Measurements from ENCODE around the gene GPR108. TPM values are rescaled to one million over a fixed set of nuclear protein-coding genes. Genes with fewer than 3 reads are reported as not detected.

The GPR108 gene
- total and polyA plus RNA-seq, 2 of the 8 experiments (the other 6 are each of a cell fraction or from before 2014, with no cell fraction given) = 34.9 to 46.0 TPM

- Histone ChIP-seq H4K20me1 (replicated peaks in 1 of 2; ENCODE audit: control insufficient read depth in 1 of 2, insufficient read depth in 2 of 2, low read length in 2 of 2) (peaks cover 0 to 6% of the 10 kb centered on the region in 2 experiments), H4K5ac (ENCODE audit: insufficient read length, low read depth, low read length) (no peak overlapping the region), H3K4ac (replicated peaks; ENCODE audit: insufficient read length, low read depth, low read length) (no peak overlapping the region), H3K4me2 (ENCODE audit: insufficient read depth in 1 of 2, low read depth in 2 of 2, low read length in 2 of 2) (peak overlapping the region in 1 of 2 experiments; percentile 2; a peak in 1 of 4 replicates), H3K18ac (ENCODE audit: extremely low read depth, low read length) (no peak overlapping the region; the same call in 1 of the 2 replicates), H3K9ac (replicated peaks in 1 of 4; ENCODE audit: extremely low read depth in 1 of 4, low read depth in 3 of 4, low read length in 3 of 4) (no peak overlapping the region), H4K91ac (replicated peaks; ENCODE audit: insufficient read length, low read length) (no peak overlapping the region), H3K9me3 (ENCODE audit: insufficient read depth in 2 of 2, low read depth in 1 of 2, low read length in 1 of 2) (no peaks in the 10 kb centered on the region), H2AK5ac (ENCODE audit: low read depth, low read length) (no peak overlapping the region), H3K36me3 (ENCODE audit: control insufficient read depth in 2 of 4, insufficient read depth in 4 of 4, low read length in 3 of 4) (peaks cover 25 to 72% (median 43%) of the 10 kb centered on the region in 4 experiments), H2BK12ac (ENCODE audit: low read depth, low read length) (no peak overlapping the region), H3K23me2 (ENCODE audit: low read depth, low read length) (peaks cover 10% of the 10 kb centered on the region), H2BK20ac (ENCODE audit: low read length) (no peak overlapping the region), H2AFZ (ENCODE audit: low read length) (no peak overlapping the region), H3K23ac (ENCODE audit: insufficient read length) (no peak overlapping the region), H2BK15ac (ENCODE audit: low read length) (0 out of 2 replicates have a peak overlapping the region, but pooled peaks have one; percentile 72), H2BK5ac (ENCODE audit: low read depth, low read length) (peak overlapping the region; percentile 71), H3K27me3 (replicated peaks in 1 of 4; ENCODE audit: control insufficient read depth in 3 of 4, extremely low read depth in 1 of 4, insufficient read depth in 3 of 4, low read length in 3 of 4) (no peaks in the 10 kb centered on the region), H4K8ac (ENCODE audit: extremely low read depth, insufficient read depth, low read length) (no peak overlapping the region; the same call in 1 of the 2 replicates), H2BK120ac (replicated peaks; ENCODE audit: low read depth, low read length) (no peak overlapping the region), H3K14ac (ENCODE audit: insufficient read length) (no peak overlapping the region), H3K4me3 (ENCODE audit: extremely low read depth in 1 of 4, insufficient read depth in 2 of 4, low read depth in 3 of 4, low read length in 4 of 4) (no peak overlapping the region), H3K79me1 (ENCODE audit: low read depth, low read length) (peaks cover 5% of the 10 kb centered on the region), H3K56ac (replicated peaks; ENCODE audit: insufficient read length, low read depth, low read length) (no peak overlapping the region), H3K27ac (ENCODE audit: low read depth, low read length) (0 out of 2 replicates have a peak overlapping the region, but pooled peaks have one; percentile 22), H3K79me2 (ENCODE audit: control insufficient read depth in 1 of 2, insufficient read depth in 2 of 2, low read length in 2 of 2) (peaks cover 0 to 13% of the 10 kb centered on the region in 2 experiments; a peak in 1 of 4 replicates), H3K4me1 (replicated peaks in 1 of 4; ENCODE audit: control insufficient read depth in 3 of 4, insufficient read depth in 4 of 4, low read length in 3 of 4) (peaks cover 0 to 16% (median 11%) of the 10 kb centered on the region in 4 experiments; a peak in 5 of 7 replicates)
- CTCF ChIA-PET (ENCODE audit: partially characterized antibody) = interaction anchor here (1.1 kb wide), 1 partner anchor 27 kb away, joined by 3 read pairs; no protein-coding TSS in a partner anchor
- DNase-seq (ENCODE audit: low read depth in 1 of 2, low spot score in 2 of 2) (no peak), FAIRE-seq (no peak)
- WGBS, 2 experiments (ENCODE audit: extremely low coverage in 1 of 2, insufficient coverage in 1 of 2, insufficient read length in 1 of 2, insufficient replicate concordance in 2 of 2, low coverage in 1 of 2, low lambda C conversion rate in 2 of 2, missing lambda C conversion rate in 1 of 2) = 85% methylated on average over 26 of the region's 41 CpGs; no CpG with 5 or more reads in 1 of the 2 experiments
- POLR2A ChIA-PET (ENCODE audit: partially characterized antibody) = interaction anchor here (0.7 to 9.7 kb wide), 5 partner anchors 7 to 23 kb away, joined by 3 to 110 read pairs (median 3); partner anchors contain the start of gene SH2D3A
- TF ChIP-seq USF2 (IDR thresholded peaks at IDR 0.05; ENCODE audit: low read length) = no peak
- TF ChIP-seq E2F6 (IDR thresholded peaks at IDR 0.05) = no peak
- TF ChIP-seq CTCF (IDR thresholded peaks at IDR 0.05; ENCODE audit: control extremely low read depth in 1 of 3, insufficient read depth in 1 of 3, low read depth in 1 of 3, low read length in 3 of 3) = no peak
- TF ChIP-seq RBBP5 (IDR thresholded peaks at IDR 0.05; ENCODE audit: borderline replicate concordance, low read depth, low read length) = no peak
- TF ChIP-seq ASH2L (IDR thresholded peaks at IDR 0.05; ENCODE audit: low read length) = no peak
These were observed 7.3 kb upstream of the GPR108 start for GRCh38 chr19:6744381-6745301.
